WTC11 (cell line): ENCODE data around the gene AKR1D1.

ENCODE experiments used
- CTCF ChIP-seq: fragments of 200-600 bp; IDR thresholded peaks from 2 replicates; pipeline ENCODE4 v1.8.0; 2022; ENCODE audit warnings: antibody characterized with exemption
- EMX1 ChIP-seq: fragments of 250-450 bp; sonication (Bioruptor Pico); IDR thresholded peaks from 2 replicates; pipeline ENCODE4 v1.8.0; 2021; ENCODE audit warnings: mild to moderate bottlenecking
- SMAD4 ChIP-seq: sonication (generic); formaldehyde crosslinking; IDR thresholded peaks from 2 replicates; pipeline ENCODE4 v1.8.0; 2022; ENCODE audit warnings: mild to moderate bottlenecking, missing genetic modification reagents

GRCh38 chr7:138095972-138096935 is 20.0 kb downstream of the AKR1D1 start:
- TF ChIP-seq CTCF (no peak), EMX1 (CRISPR knock-in tag) (no peak), SMAD4 (CRISPR knock-in tag) (no peak)
